GM19397 (cell line): ENCODE measurements around the gene QSOX2.

ENCODE experiments used
- ATAC-seq: cut with Tn5 transposase; IDR thresholded peaks from one replicate; pipeline ENCODE4 v1.9.1; 2021; ENCODE audit warnings: mild to moderate bottlenecking, moderate library complexity; ENCODE audit not compliant: unreplicated experiment

QSOX2 gene

GRCh38 chr9:136192289-136193126 lies 53.1 kb downstream of the QSOX2 start:
- no peak for ATAC-seq

DNA sequence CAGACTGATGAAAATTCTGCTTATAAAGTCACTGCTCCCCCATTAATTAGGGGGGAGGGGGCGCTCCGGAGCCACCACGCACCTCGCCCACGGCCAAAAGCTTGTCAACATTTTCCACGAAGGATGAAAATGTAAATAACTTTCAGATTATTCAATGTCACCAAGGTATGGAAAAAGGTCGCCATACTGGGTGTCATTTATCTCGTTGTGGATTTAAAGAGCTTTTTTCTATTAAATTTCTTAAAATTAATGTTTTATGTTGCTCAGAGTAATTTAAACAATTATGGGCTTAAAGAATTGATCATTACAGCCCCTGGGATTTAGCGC lies 53.7 kb downstream of the QSOX2 start:
- no peak for ATAC-seq

GRCh38 chr9:136191099-136191959 lies 54.3 kb downstream of the QSOX2 start:
- no peak for ATAC-seq

DNA sequence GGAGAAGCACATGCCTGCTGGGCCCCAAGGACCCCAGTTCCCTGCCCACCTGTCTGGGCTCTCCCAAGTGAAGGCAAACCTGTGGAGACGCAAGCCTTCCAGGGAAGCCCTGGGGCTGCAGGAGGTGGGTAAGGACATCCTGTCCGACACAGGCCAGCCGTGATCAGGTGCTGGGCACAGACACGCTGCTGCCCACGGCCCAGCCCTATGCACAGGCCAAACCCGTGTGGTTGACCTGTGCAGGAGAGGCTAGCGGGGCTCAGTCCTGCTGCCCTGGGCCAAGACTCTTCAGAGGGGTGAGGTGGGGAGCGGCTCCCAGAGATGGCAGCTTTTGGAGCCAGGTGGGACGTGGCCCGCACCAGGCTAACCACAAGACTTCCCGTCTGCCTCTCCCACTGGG lies 55.0 kb downstream of the QSOX2 start:
- no peak for ATAC-seq

- no peak for ATAC-seq
Measured at GRCh38 chr9:136190237-136190601, 55.4 kb downstream of the QSOX2 start.

- ATAC-seq: no peak
Measured at GRCh38 chr9:136189394-136190236, 56.0 kb downstream of the QSOX2 start.

DNA sequence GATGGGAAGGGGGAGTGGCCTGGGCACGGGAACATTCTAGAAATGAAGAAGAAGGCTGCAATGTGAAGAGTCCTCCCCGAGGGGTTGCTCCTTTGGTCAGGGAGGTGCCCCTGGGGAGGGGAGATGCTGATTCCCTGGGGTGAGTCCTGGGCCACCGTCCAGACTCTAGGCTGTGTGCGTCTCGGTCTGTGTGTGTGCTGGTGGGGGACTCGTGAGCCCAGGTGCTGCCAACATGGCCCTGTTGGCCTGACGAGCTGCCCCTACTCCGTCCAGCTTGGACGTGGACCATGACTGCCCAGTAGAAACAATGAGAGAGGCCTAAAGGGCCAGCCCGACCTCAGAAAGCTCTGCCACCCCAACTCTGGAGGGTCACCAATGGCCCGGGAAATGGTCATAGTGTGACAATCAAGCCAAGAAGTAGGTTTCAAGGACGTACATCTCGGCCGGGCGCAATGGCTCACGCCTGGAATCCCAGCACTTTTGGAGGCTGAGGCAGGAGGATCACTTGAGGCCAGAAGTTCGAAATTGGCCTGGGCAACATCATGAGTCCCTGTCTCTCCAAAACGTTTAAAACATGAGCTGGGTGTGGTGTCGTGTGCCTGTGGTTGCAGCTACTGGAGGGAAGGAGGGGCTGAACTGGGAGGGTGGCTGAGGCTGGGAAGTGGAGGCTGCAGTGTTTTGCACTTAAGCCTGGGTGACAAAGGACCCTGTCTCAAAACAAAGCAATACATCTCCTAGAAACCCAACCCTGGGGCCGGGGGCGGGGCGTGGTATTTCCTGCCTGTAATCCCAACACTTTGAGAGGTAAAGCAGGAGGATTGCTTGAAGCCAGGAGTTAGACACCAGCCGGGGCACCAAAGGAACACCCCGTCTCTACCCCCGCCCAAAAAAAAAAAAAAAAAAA lies 57.7 kb downstream of the QSOX2 start:
- ATAC-seq: no peak

DNA sequence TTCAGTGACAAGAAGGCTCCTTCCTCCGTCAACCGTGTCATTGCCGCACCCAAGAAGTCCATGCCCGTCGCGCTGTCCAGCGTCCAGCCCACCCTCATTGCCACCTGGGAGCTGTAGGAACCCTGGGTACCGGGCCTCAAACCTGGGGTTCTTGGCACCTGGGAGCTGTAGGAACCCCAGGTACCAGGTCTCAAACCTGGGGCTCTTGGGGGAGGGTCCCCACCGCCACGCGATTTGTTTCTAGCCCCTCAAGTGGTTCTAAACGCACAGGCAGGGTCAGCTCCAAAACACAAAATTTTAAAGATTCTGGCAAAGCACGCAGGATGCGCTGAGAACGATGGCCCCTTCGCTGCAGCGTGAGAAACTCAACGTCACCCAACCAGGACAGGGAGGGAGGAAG lies 58.4 kb downstream of the QSOX2 start:
- ATAC-seq: no peak

DNA sequence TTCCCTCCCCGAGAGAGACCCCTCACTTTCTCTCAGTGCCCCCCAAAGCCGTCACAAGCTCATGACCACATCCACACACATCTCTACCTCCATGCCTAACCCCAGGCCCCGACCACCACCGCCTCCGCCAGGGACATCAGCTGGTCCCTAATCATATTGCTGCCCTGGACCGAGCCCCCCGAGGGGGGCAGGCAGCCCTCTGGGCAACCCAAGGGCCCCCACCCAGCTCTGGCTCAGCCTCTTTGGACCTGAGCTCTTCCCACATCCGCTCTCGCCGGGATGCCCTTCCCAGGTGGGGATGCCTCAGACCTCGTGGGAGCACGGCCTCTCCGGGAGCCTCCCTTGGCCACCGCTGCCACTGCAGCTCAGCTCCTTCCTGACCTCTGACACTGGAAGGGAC lies 59.2 kb downstream of the QSOX2 start:
- no peak for ATAC-seq

GRCh38 chr9:136185596-136186366 lies 59.8 kb downstream of the QSOX2 start:
- ATAC-seq: no peak

DNA sequence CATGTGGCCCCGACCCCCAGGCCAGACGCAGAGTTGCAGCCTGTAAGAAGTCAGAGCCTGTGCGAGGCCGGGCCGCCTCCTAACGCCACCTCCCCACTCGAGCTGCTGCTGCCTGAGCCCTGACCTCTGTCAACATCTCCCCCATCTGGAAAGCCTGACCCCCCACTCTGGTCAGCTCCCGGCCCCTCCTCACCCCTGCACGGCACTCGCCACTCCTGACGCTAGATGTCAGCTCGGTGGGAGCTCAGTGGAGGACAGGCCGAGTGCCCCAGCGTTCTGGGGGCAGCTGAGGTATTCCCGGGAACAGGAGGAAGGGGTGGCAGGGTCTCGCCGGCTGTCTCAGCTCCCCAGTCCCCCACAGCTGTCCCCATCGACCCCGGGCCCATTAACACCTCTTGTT lies 60.5 kb downstream of the QSOX2 start:
- no peak for ATAC-seq

DNA sequence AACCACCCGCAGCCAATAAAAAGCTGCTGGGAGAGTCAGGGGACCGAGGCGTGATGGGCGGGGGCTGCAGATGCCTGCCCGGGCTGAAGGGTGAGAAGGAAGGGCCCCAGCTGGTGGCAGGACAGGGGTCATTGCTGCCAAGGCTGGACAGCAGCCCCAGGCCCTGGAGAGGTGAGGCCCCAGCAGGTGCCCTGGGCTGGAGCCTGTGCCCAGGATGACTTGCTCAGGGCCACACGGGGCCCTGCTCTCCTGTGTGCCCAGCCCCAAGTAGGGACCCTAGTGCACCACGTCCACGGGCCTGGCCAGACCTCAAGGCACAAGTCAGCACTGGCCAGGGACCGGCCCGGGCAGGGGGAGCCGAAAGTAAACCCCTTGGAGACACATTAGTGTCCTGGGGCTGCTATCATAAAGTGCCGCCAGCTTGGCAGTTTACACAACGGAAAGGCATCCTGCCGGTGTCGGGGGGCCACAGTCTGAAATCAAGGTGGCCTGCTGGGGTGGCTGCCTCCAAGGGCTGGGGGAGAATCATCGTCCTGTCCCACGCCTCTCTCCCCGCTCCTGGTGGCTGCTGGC lies 62.7 kb downstream of the QSOX2 start:
- ATAC-seq: no peak

DNA sequence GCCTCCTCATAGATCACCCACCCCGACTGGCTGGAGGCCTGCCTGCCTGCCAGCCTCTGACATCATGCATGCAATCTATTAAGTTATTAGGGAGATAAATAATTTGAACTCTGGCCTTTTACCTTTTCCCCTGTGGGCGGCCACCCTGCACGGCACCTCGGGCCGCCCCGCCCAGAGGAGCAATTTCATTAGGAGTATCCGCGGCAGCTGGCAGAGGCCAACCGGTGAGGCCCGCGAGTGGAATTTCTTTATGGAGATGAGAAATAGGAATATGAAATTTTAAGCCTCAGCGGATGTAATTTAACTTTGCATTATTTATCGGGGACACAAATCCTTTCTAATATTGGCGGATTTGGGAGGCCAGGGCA lies 63.2 kb downstream of the QSOX2 start:
- no peak for ATAC-seq

GRCh38 chr9:136181784-136182419 lies 63.7 kb downstream of the QSOX2 start:
- no peak for ATAC-seq

DNA sequence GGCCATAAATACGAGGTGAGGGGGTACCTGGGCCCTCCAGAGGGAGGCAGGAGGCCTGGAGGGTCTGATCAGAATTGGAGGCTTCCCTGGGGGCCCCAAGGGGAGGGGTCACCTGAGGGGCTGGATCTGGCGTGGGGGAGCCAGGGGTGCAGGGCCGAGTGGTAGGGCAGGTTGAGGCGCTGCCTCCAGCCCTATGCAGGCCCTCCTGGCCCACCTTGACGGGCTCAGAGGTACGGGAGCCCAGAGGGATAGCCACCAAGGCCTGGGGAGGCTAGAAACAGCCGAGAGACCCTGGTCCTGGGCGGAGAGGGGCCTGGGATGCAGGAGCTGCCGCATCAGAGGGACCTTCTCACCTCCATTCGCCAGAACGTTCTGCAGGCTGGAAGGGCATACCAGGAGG lies 65.0 kb downstream of the QSOX2 start:
- ATAC-seq: no peak

DNA sequence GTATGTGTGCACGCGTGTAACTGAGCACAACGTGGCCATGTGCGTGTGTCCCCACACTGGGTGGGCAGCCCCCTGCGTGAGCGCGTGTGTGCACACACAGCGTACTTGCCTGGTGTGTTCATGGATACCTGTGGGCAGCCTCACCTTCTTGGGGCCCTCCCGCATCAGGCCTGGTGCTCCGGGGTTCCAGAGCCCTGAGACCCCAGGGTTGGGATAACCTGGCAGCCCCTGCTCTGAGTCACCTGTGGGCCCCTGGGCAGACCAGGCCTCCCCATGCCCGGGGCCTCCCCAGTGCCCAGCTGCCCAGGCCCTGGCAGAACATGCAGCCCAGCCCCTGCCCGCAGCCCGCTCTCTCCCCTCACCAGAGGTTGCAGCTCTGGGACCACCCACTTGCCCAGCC lies 65.9 kb downstream of the QSOX2 start:
- no peak for ATAC-seq

GRCh38 chr9:136179101-136179616 lies 66.5 kb downstream of the QSOX2 start:
- no peak for ATAC-seq

GRCh38 chr9:136178773-136179075 lies 66.9 kb downstream of the QSOX2 start:
- no peak for ATAC-seq
